ENCODE measurements around the gene SLC4A5.

DNA sequence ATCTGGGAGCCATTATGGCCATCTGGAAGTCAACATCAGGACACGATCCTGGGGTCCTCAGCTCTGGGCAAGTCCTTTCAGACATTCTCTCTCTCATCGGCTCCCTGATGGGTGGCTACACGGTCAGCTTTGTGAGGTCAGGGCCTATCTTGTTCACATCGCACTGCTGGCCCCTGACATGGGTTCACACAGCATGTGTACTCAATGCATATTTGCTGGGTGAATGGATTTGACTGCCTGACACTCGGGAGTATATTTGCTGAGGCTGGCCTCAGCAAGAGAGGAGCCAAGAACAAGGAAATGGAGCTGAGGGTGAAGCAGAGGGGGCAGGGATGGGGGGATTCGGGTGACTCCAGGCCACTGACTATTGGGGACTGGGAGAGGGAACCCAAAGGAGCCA, 50.5 kb downstream of the SLC4A5 start:
- TF ChIP-seq POLR2AphosphoS5 (IDR thresholded peaks at IDR 0.05; ENCODE audit: low read depth, low read length) = no peak
- TF ChIP-seq REST (IDR thresholded peaks at IDR 0.05; ENCODE audit: insufficient read depth in 1 of 2, low read depth in 2 of 2, low read length in 2 of 2) = no peak
